ENCODE results near the gene NFIB.

NFIB gene

DNA sequence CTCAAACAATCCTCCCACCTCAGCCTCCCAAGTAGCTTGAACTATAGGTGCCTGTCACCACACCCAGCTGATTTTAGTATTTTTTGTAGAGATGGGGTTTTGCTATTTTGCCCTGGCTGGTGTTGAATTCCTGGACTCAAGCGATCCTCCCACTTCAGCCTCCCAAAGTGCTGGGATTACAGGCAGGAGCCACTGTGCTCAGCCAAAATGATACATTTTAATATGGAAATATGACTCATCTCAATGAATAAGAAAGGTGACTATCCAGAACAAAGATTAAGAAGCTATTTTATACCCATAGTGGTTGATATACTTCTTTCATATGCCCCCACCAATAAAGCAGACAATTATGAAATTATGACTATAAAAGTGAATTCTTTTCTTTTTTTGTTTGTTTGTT is 166.2 kb downstream of the NFIB start:
- no peak for DNase-seq (ENCODE audit: low read depth)

DNA sequence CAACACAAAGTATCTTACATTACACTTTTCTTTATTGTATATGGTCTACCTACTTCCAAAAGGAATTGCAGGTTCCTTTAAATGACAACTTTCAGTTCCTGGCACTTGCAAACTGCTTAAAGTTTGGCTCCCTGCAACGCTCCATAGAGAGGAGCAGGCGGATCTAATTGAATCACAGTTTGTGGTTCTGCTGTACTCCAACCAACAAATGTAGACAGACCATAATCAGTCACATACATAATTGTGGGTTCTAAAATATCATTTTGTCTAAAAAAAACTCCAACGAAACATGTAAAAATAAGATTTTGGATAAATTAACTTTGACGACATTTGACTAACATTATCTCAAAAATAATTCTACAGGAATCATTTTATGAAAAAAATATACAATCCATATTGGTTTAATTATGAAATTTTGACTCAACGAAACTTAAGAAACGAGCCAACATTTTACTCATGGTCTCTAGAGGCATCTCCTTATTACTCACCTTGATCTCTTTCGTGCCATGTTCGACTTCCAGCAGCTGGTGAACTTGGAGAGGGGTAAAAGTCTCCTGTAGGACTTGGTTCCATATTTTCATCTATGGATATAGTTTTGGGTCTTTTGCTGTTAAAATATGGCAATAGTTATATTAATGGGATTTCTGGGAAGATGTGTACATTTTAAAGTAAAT is 167.6 kb downstream of the NFIB start:
- no peak for DNase-seq (ENCODE audit: low read depth)

DNA sequence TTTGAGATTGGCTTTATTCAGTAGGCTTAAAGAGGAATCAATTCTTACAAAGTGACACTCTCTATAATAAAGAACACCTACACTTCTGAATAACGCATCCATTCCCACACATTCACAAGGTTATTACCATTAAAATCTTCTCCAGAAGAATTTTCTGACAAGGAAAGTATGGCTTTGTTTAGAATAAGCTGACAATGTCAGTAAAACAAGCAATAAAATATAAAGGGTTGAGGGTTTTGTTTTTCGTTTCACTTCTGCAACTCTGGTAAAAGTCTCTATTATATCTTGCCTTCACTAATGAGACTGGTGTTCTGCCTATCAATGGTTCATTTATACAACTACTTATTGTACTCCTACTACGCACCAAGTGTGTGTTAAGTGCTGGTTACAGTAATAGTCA is 169.7 kb downstream of the NFIB start:
- DNase-seq (ENCODE audit: low read depth): no peak

DNA sequence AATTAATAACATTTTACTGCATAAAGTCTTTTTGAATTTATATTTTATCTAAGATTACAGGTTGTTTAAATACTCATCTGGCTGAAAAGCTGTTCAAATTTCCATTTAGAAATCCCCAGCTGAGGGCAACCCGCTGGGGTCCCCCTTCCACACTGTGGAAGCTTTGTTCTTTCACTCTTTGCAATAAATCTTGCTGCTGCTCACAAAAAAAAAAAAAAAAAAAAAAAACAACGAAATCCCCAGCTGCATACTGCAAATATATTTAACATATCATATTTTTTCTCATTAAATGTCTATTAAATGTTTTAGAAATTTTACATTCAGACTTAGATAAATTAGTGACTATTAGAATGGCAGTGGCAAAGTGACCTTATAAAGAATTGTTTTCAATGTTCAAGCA is 172.2 kb downstream of the NFIB start:
- no peak for DNase-seq (ENCODE audit: low read depth)

DNA sequence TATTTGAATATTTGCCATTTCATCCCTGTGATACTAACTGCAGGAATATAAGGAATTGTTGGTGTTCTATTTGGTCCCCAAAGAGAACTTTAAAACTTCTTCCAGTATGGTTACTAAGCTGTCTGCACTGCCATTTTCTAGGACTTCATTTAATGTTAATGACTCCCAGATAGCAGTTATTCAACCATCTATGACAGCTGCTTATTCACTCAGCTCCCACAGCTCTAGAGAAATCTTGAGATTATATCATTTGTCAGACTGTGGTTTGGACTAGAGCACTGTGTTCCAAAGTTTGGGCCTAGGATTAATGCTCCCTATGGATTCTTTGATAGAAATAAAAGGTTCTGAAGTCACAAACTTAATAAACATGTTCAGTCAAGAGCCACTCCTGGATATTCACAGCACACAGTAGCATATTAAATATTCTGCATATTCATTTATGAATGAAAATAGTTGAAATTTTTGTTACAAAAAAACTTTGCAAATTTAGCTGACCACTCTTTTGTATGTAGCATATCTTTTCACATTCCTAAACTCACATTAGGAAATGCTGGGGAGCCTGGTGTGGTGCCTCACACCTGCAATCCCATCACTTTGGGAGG is 173.7 kb downstream of the NFIB start:
- no peak for DNase-seq (ENCODE audit: low read depth)

DNA sequence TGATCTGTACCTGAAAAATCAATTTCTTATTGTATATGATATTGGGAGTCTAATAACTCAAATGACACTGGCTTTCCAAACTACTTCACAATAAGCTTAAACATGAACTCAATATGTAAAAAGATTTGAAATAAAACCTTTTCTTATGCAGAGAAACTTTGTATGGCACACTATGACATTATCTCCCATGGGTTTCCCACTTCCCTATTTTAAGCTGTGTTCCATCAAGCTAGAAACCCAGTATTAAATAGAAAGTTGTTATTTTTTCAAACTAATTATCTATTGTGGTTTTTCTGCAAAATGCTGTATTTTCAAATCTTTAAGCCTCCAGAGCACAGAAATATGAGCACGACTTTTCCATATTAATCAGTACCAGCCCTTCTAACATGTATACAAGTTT is 174.7 kb downstream of the NFIB start:
- no peak for DNase-seq (ENCODE audit: low read depth)

DNA sequence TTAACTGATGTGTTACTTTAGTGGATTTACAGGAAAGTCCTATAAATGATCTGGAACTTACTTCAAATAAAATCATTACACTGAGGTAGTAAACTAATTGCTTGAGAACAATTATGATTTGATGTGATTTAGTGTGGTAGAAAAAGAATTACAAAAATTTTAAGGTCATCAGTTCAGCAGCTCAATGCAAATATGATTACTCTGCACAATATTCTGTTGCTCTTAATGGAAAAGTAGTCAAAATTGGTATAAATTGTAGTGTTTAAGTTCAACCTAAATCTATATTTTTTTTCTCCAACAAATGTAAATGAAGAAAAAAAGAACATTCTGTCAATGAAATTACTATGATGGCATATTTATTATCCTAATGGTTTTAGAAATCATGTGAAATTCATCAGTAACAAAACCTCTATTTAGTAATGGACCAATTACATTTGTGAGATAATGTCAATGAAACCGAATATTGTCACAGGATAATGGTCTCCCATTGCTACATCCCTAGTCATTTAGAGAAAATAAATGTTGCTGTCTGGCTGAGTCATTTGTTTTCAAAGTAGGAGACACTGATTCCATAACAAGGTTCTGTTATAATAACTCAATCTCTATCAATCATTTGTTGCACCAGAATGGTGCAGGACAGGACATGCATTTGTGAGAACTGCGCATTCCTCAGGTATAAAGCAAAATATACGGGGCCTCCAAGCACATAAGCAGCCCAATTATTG is 177.1 kb downstream of the NFIB start:
- DNase-seq (ENCODE audit: low read depth): no peak

DNA sequence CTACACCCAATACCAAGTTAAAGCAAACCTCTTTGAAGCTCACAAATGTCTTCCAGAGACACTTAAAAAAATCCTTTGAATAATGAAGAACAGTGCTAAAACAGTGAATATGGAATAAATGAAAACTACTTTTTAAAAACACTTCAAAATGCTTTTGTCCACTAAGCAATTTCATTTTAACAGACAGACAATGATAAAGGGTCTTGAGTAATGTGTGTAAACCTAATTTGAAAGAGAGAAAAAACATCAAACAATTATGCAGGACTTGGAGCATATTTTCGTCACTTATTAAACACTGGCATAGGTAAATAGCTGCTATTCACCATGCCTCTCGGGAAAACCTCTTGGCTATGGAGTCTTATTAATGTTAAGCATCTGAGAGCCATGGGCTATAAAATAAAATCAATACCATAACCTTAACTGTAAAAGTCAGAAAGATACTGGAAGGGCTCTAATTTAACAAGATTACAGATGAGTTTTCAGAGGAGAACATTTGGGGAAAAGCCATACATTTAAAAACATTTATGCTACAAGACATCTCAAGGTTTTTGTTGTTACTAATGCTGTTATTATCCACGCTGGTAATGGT is 177.8 kb downstream of the NFIB start:
- DNase-seq (ENCODE audit: low read depth): no peak

DNA sequence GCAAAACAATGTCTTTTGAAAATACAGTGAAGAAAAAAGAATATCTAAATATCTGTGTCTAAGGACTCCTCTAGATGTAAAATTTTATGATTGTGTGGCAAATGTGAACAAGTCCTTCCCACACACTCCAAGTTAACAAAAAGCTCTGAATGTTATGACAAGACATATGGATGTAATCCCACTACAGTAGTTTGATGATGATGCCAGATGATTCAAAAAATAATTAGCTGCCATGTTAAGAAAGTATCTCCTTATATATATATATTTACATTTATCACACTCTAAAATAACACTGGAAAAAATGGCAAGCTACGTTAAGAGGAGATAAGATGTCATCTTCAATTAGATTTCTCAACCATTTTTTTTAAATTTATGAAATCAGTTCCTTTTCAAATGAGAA is 178.5 kb downstream of the NFIB start:
- no peak for DNase-seq (ENCODE audit: low read depth)

DNA sequence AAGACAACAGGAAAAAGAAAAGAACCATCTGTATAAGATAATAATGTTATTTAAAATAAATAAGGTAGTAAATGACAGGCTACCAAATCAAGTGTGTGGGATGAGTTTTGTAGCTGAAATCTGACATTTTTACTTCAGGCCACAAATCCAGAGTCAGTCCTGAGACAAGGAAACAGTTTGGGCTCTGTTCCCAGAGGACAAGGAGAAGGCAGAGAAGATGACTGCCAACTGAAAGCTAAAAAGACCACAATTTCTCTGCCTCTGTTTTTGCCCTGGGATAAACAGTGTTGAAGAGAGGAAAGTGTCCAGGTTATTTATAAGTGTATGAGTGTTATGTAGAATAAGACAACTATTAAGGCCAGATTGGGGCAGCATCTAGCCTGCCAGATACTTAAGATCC is 180.5 kb downstream of the NFIB start:
- DNase-seq (ENCODE audit: low read depth): no peak

DNA sequence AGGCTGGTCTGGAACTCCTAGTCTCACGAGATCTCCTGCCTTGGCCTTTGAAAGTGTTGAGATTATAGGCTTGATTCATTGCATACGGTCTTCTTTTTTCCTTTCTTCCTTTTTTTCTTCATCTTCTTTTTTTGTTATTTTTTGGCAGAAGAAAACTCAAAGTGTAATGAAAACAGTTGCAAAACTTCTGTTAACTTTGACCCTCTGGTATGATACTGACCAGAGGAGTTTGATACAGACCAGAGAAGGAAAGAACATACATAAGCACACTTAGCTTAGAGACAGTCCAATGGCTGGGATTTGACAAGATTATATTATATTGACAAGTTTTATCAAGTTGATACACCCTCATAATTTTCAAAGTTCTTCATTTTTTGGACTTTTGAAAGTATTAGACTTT is 181.2 kb downstream of the NFIB start:
- no peak for DNase-seq (ENCODE audit: low read depth)

DNA sequence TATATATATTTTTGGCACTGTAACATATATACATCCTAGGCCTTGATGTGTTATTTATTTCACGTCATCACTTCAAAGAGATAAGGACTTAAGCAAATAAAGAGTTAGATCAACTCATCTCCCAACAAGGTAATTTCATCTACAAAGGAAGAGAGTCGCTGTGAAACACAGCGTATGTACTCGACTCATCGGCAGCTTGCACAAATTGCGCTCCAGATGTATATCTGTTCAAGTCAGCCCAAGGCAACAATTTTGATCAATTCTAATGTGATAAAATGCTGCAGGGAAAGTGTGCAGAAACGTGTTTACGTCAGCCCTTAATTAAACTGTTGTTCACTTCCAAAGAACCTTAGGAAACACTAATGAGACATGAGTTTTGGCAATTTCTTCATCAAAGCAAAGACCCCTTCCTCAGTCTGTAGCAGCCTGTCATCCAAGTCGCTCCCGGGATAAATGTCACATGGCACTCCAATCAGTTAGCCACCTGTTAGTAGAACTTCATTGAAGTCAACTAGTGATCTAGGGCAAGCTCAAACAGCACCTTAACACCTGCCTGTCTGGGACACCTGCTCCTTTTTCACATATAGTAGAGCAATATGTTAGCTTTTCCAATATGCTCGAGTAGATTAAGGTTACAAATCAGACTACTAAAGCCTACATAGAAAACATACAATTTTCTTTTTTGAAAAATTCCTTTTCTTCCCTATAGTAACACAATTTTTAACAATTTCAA is 182.4 kb downstream of the NFIB start:
- no peak for DNase-seq (ENCODE audit: low read depth)

DNA sequence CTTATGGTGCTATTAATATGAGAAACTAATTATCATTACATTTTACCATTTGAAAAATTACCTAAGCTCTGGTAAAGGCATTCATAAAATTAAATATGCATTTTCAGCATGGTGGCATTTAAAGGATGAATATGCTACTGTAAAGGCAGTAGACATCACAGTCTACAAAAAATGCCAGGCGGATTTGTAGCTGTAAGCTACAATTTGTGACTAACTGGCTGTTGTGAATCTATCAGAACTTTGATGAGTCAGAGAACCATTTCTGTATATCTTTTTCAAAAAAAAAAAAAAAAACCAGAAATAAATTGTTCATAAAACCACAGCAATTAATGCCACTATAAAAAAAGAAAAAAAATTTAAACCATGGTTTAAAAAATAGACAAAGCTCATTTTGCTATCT is 186.3 kb downstream of the NFIB start:
- DNase-seq (ENCODE audit: low read depth): no peak

DNA sequence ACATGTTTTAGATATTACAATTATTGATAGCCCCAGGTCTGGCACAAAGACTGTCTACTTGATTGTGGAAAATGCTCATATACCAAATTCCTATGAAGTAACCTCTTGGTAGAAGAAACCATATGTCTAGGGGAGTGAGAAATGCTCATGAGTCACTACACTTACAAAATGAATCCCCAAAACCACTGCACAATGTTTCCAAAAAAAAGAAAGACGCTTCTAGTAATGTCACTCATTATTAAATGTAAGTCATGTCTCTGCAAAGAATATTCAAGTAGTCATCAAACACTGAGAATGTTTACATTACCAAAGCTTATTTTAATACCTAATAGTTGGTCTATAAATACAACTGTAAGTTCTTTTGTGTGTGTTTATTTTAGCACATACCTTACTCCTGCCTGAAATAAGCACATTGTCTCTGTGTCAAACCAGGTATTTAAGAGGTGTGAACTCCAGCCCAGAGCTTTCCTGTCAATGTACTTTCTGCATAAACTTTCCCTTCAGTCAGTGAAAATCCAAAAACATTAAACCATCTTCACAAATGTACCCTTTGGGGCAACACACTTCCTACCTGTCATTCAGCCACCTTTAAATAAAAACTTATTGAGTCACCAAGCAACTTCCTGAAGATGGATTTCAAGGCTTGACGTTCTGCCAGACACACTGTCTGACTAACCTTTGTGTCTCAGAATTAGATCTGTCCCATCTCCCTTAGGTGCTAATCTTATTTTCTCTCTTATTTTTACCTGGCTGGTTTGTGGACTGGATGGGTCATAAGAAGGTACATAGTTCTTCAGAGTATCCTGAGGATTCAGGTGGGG is 194.0 kb downstream of the NFIB start:
- no peak for DNase-seq (ENCODE audit: low read depth)

DNA sequence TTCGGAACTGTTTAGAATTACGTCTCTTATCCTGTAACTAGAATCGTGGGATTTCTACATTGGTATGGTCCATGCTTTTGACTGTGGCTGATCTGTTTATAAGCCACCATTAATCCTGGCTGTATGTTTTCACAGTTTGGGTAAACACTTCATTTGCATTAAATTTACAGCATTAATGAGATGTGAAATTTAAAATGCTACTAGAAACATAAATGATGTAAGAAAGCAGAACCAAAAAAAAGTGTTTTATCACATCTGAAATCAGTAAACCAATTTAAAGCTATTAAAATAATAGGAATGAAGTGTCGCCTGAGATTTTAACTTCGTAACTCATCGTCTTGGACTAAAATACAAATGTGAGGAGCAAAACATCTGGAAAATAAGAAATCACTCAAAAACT is 201.7 kb downstream of the NFIB start:
- DNase-seq (ENCODE audit: low read depth): no peak

DNA sequence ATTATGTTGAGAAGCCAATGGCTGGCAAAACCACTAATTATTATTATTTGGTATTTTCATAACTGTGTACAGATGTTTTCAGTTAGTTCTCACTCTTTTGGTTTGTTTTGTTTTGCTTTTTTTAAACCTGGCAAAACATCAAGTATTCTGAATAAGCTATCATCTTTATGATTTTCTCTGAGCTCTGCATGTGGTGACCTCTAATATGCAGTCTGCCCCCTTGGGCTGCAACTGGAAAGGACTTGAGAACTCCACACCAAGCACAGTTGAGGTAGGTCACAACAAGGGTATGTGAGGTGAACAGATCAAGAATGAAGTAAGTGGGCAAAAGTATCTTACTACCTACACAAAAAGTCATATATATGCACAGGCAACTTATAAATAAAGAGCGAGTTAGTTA is 202.2 kb downstream of the NFIB start:
- no peak for DNase-seq (ENCODE audit: low read depth)

DNA sequence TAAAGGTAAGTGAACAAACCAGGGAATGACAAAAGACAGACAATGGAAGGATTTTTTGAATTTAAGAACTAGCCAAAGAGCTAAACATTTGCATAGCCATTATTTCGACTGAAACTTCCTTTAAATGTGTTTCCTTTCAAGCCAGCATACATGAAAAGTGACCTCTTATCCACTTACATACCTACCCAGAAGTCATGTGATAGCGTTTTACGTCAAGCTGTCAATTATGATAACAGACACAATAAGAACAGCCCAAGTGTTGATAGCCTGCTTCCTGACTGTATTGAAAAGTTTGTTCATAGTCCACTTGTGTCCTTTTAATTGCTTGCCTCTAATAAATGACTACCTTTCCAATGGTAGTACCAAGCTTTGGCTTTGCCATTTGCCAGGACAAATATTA is 206.0 kb downstream of the NFIB start:
- no peak for DNase-seq (ENCODE audit: low read depth)

DNA sequence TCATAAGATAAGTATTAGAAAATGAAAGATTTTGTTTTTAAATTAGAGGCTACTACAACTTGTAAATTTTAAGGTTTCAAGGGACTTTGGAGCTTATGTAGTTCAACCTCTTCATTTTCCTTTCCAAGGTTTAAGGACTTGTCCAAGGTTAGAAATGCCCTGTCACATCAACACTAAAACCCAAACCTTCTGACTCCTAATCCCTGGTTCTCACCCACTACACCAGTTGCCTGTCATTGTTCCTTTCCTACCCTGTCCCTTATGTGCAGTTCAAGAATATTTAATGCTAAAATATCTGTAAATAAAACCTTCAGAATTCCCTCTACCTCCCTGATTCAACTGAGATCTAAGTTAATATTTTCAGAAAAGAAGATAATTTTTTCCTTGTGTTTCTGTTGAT is 206.4 kb downstream of the NFIB start:
- DNase-seq (ENCODE audit: low read depth): no peak

DNA sequence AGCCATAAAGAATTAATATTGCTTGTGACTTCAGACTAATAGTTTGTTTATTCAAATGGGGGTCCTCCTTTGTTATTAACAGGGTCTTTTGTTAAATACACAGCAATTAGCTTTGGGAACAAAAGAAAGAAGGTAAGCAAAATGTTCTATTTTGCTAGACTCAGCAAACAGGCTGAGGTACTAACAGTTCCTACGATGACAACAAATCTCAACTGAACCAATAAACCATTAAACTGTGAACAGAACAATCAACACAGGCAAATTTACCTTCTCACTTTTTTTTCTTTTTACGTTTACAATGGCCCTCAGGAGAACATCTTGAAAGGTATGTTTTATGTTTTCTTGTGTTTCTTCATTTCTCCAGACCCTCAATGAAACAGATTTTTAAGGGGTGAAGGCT is 207.2 kb downstream of the NFIB start:
- no peak for DNase-seq (ENCODE audit: low read depth)

DNA sequence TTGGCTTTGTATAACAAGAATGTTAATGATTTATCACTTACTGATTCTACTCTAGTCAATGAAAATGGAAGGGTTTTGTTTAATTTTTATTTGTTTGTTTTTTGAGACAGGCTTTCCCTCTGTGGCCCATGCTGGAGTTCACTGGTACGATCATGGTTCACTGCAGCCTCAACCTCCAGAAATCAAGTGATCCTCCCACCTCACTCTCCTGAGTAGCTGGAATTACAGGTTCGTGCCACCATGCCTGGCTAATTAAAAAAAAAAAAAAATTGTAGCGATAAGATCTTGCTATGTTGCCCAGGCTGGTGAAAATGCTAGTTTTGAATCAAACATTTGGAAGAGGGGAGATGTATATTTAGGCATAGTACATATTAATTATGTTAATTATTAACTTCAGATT is 209.4 kb downstream of the NFIB start:
- DNase-seq (ENCODE audit: low read depth): no peak

DNA sequence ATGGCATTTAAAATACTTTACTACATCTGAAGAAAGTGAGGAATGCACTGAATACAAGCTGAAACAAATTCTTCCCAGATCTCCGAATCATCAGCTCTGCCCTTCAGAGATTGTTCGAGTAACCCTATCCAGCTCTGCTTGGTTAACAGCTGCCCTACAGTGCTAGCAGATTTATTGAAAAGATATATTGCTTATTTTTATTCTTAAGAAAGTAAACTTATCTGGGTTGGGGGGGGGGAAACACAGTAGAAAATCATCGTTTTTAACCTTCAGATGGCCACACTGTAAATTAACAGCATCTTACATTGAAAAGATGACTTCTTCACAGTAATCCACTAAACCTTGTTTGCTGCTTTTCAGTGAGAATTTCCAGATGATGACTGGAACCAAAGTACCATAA is 210.8 kb downstream of the NFIB start:
- DNase-seq (ENCODE audit: low read depth): no peak

DNA sequence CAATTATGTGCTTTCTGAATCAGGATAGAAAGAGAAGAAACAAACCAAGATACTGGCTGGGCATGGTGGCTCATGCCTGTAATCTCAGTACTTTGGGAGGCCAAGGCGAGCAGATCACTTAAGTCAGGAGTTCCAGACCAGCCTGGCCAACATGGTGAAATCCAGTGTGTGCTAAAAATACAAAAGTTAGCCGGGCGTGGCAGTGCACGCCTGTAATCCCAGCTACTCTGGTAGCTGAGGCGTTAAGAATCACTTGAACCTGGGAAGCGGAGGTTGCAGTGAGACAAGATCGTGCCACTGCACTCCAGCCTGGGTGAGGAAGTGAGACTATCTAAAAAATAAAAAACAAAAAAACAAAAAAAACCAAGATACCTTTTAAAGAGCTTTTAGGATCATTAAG is 214.2 kb downstream of the NFIB start:
- no peak for DNase-seq (ENCODE audit: low read depth)
